Common myeloid progenitor, CD34-positive (primary cell): ENCODE measurements around the gene MPDZ.

Experiments
- CTCF ChIA-PET: fragments of 350-600 bp; sonication (Branson Sonifier 250); formaldehyde crosslinking; loops from one replicate; lab custom pipeline; 2021; ENCODE audit warnings: antibody characterized with exemption; lab: Charles Lee
- POLR2A ChIA-PET: fragments of 350-600 bp; sonication (Branson Sonifier 250); formaldehyde crosslinking; loops from one replicate; lab custom pipeline; 2021; ENCODE audit warnings: antibody characterized with exemption; lab: Charles Lee
- DNase-seq, 3 donors: peaks; one replicate each; pipeline versions ENCODE4 v3.0.0 to v3.0.0-alpha.2; 2013
- H3K27ac ChIP-seq, 2 experiments: 1 replicate in 1 of 2; 2 replicates in 1 of 2; pipeline ENCODE4 v1.7.0; 2013; ENCODE audit warnings: inconsistent platforms in 2 of 2, low read length in 2 of 2, mild to moderate bottlenecking in 2 of 2, low read depth in 1 of 2, moderate library complexity in 1 of 2; ENCODE audit not compliant: severe bottlenecking in 2 of 2, insufficient read depth in 1 of 2, poor library complexity in 1 of 2
- H3K27me3 ChIP-seq, 5 experiments: replicated peaks in 2 of 5; 1 replicate in 3 of 5; 2 replicates in 2 of 5; pipeline versions ENCODE4 v1.6.1 to v1.7.0; 2013; ENCODE audit warnings: low read length in 4 of 5, mild to moderate bottlenecking in 2 of 5, moderate library complexity in 2 of 5, inconsistent platforms in 1 of 5; ENCODE audit not compliant: insufficient read depth in 5 of 5, control insufficient read depth in 4 of 5
- H3K36me3 ChIP-seq, 4 experiments: 1 replicate in 2 of 4; 2 replicates in 2 of 4; pipeline versions ENCODE4 v1.6.1 to v1.7.0; 2013; ENCODE audit warnings: low read length in 3 of 4, control low read depth in 1 of 4, mild to moderate bottlenecking in 1 of 4; ENCODE audit not compliant: control insufficient read depth in 4 of 4, insufficient read depth in 4 of 4
- H3K4me1 ChIP-seq, 4 experiments: 1 replicate in 3 of 4; 2 replicates in 1 of 4; pipeline versions ENCODE4 v1.6.1 to v1.7.1; 2013; ENCODE audit warnings: low read length in 3 of 4, mild to moderate bottlenecking in 3 of 4, control low read depth in 1 of 4, inconsistent platforms in 1 of 4, moderate library complexity in 1 of 4; ENCODE audit not compliant: control insufficient read depth in 4 of 4, insufficient read depth in 4 of 4; ENCODE audit errors: control extremely low read depth in 1 of 4
- H3K4me3 ChIP-seq, 7 experiments: 1 replicate in 4 of 7; 2 replicates in 3 of 7; pipeline versions ENCODE4 v1.5.1 to v1.7.0; 2013; ENCODE audit warnings: mild to moderate bottlenecking in 7 of 7, low read length in 6 of 7, moderate library complexity in 6 of 7, inconsistent platforms in 2 of 7, low read depth in 2 of 7, control low read depth in 1 of 7; ENCODE audit not compliant: insufficient read depth in 4 of 7, control insufficient read depth in 1 of 7; ENCODE audit errors: extremely low read depth in 1 of 7
- H3K9me3 ChIP-seq, 5 experiments: 1 replicate in 4 of 5; 2 replicates in 1 of 5; pipeline versions ENCODE4 v1.6.1 to v1.7.1; 2013; ENCODE audit warnings: low read length in 4 of 5, mild to moderate bottlenecking in 2 of 5, inconsistent platforms in 1 of 5, low read depth in 1 of 5, moderate library complexity in 1 of 5; ENCODE audit not compliant: control insufficient read depth in 4 of 5, insufficient read depth in 2 of 5; ENCODE audit errors: control extremely low read depth in 1 of 5
- WGBS: methylation state at CpG from one replicate; pipeline ENCODE4 v1.1.5; 2013; ENCODE audit not compliant: insufficient coverage; 5-methylcytosine and 5-hydroxymethylcytosine counted together

The MPDZ gene

GRCh38 chr9:13274886-13275641, 4.4 kb downstream of the MPDZ start:
- ChIA-PET POLR2A (interaction anchor here (0.5 kb wide), 1 partner anchor 828 kb away, joined by 3 read pairs; no protein-coding TSS in a partner anchor), CTCF (no interaction called here)
- no peaks in the 10 kb centered on the region for H3K36me3 ChIP-seq
- no peaks in the 10 kb centered on the region for H3K9me3 ChIP-seq
- peaks cover 0 to 4% (median 0%) of the 10 kb centered on the region in 5 experiments for H3K27me3 ChIP-seq
- WGBS: 100% methylated on average over 3 of the region's 4 CpGs
- no peak overlapping the region for H3K27ac ChIP-seq
- no peak overlapping the region for H3K4me3 ChIP-seq
- H3K4me1 ChIP-seq: peaks cover 0 to 15% (median 9%) of the 10 kb centered on the region in 4 experiments
- peak in 2 of 3 donors; percentile 20 to 31 for DNase-seq

- Histone ChIP-seq H3K36me3 (no peaks in the 10 kb centered on the region), H3K27me3 (no peaks in the 10 kb centered on the region), H3K4me3 (no peak overlapping the region), H3K9me3 (no peaks in the 10 kb centered on the region), H3K27ac (no peak overlapping the region), H3K4me1 (peaks cover 0 to 5% (median 3%) of the 10 kb centered on the region in 4 experiments)
- peak in 1 of 3 donors; percentile 7 for DNase-seq
- ChIA-PET POLR2A (no interaction called here), CTCF (no interaction called here)
- no CpG with 5 or more reads among the region's 1 CpG for WGBS
These were observed 8.8 kb downstream of the MPDZ start for GRCh38 chr9:13270734-13271133.

GRCh38 chr9:13269589-13270452, 9.7 kb downstream of the MPDZ start:
- ChIA-PET CTCF (no interaction called here), POLR2A (no interaction called here)
- Histone ChIP-seq H3K27ac (no peak overlapping the region), H3K9me3 (no peaks in the 10 kb centered on the region), H3K36me3 (no peaks in the 10 kb centered on the region), H3K27me3 (no peaks in the 10 kb centered on the region), H3K4me1 (peaks cover 0 to 3% (median 0%) of the 10 kb centered on the region in 4 experiments), H3K4me3 (no peak overlapping the region)
- DNase-seq: no peak
- WGBS: 100% methylated on average over 1 of the region's 6 CpGs

DNA sequence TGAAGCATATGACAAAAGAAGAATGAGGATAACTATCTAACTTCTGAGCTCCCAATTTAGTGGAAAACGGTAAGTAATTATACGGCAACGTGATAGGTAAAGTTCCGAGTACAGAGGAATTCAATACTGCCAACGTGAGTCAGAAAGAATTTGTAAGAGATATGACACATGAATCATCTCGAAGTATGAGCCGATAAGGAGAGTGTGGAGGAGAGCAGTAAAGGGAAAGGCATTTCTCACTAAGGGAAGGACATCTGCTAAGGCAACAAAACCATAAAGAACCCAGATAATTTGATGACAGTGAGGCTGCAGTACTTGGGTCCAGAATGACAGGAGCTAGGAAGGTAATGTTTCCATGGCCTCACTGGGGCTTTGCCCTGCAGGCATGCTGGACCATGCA, 11.0 kb downstream of the MPDZ start:
- H3K36me3 ChIP-seq: no peaks in the 10 kb centered on the region
- no peak for DNase-seq
- POLR2A ChIA-PET: no interaction called here

GRCh38 chr9:13267743-13268142, 11.7 kb downstream of the MPDZ start:
- CTCF ChIA-PET: no interaction called here
- POLR2A ChIA-PET: no interaction called here
- Histone ChIP-seq H3K27me3 (no peaks in the 10 kb centered on the region), H3K4me3 (no peak overlapping the region), H3K9me3 (no peaks in the 10 kb centered on the region), H3K4me1 (peaks cover 0 to 3% (median 0%) of the 10 kb centered on the region in 4 experiments), H3K27ac (no peak overlapping the region), H3K36me3 (no peaks in the 10 kb centered on the region)
- WGBS: 39% methylated on average over 2 of the region's 2 CpGs
- peak in 1 of 3 donors; percentile 13 for DNase-seq

More for the DNA sequence above, 11.0 kb downstream of the MPDZ start:
- CTCF ChIA-PET: no interaction called here
- Histone ChIP-seq H3K9me3 (no peaks in the 10 kb centered on the region), H3K4me1 (peaks cover 0 to 3% (median 0%) of the 10 kb centered on the region in 4 experiments), H3K27me3 (no peaks in the 10 kb centered on the region), H3K27ac (no peak overlapping the region), H3K4me3 (no peak overlapping the region)
- WGBS: 98% methylated on average over 7 of the region's 7 CpGs

DNA sequence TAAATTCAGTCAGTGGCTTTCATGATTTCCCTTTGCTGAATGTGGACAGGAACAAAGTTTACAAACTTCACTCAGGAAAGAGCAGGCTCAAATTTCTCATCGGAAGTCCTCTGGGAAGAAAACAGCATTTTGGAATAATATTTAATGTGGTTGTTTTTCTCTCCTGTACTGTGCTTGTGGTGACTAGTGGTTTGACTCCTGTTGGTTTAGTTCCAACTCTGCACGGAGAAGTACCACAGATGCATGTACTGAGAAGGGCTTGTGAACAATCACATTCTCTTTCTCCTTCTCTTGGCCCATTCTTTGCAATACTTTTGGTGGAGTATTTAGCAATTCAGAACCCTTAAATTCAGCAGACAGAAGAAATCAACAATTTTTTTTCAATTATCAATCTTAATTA, 13.3 kb downstream of the MPDZ start:
- peak in 1 of 3 donors; percentile 6 for DNase-seq
- H3K4me1 ChIP-seq: peaks cover 0 to 3% (median 0%) of the 10 kb centered on the region in 4 experiments
- H3K4me3 ChIP-seq: no peak overlapping the region
- no CpG with 5 or more reads among the region's 2 CpGs for WGBS
- H3K9me3 ChIP-seq: no peaks in the 10 kb centered on the region
- H3K36me3 ChIP-seq: no peaks in the 10 kb centered on the region
- H3K27me3 ChIP-seq: no peaks in the 10 kb centered on the region
- POLR2A ChIA-PET: no interaction called here
- no peak overlapping the region for H3K27ac ChIP-seq
- CTCF ChIA-PET: no interaction called here

GRCh38 chr9:13264788-13265187, 14.7 kb downstream of the MPDZ start:
- ChIA-PET CTCF (no interaction called here), POLR2A (no interaction called here)
- no peaks in the 10 kb centered on the region for H3K27me3 ChIP-seq
- H3K36me3 ChIP-seq: no peaks in the 10 kb centered on the region
- H3K27ac ChIP-seq: no peak overlapping the region
- H3K4me3 ChIP-seq: no peak overlapping the region
- no peak for DNase-seq
- H3K4me1 ChIP-seq: peaks cover 0 to 3% (median 0%) of the 10 kb centered on the region in 4 experiments
- H3K9me3 ChIP-seq: no peaks in the 10 kb centered on the region
